COLO668 (cell line): Measurements from ENCODE around the gene HSD17B7.
"Not testable (repeated sequence)": the region's sequence is repeated elsewhere in the genome, so short reads cannot be mapped to it uniquely, and the experiment has no call there.

ENCODE experiments used
- DNase-seq: peaks from one replicate; lab custom pipeline; 2025; ENCODE audit not compliant: unreplicated experiment; lab: John Stamatoyannopoulos, UW

HSD17B7 gene

GRCh38 chr1:162799995-162800830 lies 9.7 kb downstream of the HSD17B7 start:
- DNase-seq = peak; percentile 68

- DNase-seq = not testable (repeated sequence)
Measured at GRCh38 chr1:162807503-162807902, 17.0 kb downstream of the HSD17B7 start.

GRCh38 chr1:162812357-162812756 lies 21.9 kb downstream of the HSD17B7 start:
- not testable (repeated sequence) for DNase-seq

- DNase-seq = not testable (repeated sequence)
Measured at GRCh38 chr1:162818136-162818535, 27.6 kb downstream of the HSD17B7 start.

- DNase-seq = not testable (repeated sequence)
Measured at GRCh38 chr1:162818666-162819065, 28.2 kb downstream of the HSD17B7 start.

- DNase-seq = peak; percentile 28
Measured at GRCh38 chr1:162822391-162823200, 32.1 kb downstream of the HSD17B7 start.

- DNase-seq = no peak
Measured at GRCh38 chr1:162823231-162823630, 32.7 kb downstream of the HSD17B7 start.

GRCh38 chr1:162823771-162824525 lies 33.4 kb downstream of the HSD17B7 start:
- no peak for DNase-seq

GRCh38 chr1:162829268-162829667 lies 38.8 kb downstream of the HSD17B7 start:
- no peak for DNase-seq

- no peak for DNase-seq
Measured at GRCh38 chr1:162832470-162832869, 42.0 kb downstream of the HSD17B7 start.

- no peak for DNase-seq
Measured at GRCh38 chr1:162835157-162835899, 44.8 kb downstream of the HSD17B7 start.

GRCh38 chr1:162838863-162839262 lies 48.4 kb downstream of the HSD17B7 start:
- DNase-seq = no peak

GRCh38 chr1:162840250-162840839 lies 49.8 kb downstream of the HSD17B7 start:
- DNase-seq = no peak

- no peak for DNase-seq
Measured at GRCh38 chr1:162844153-162844552, 53.7 kb downstream of the HSD17B7 start.

GRCh38 chr1:162846256-162847212 lies 56.0 kb downstream of the HSD17B7 start:
- no peak for DNase-seq

GRCh38 chr1:162847839-162848453 lies 57.4 kb downstream of the HSD17B7 start:
- peak; percentile 83 for DNase-seq

- DNase-seq = no peak
Measured at GRCh38 chr1:162849711-162850110, 59.2 kb downstream of the HSD17B7 start.

GRCh38 chr1:162851341-162851740 lies 60.8 kb downstream of the HSD17B7 start:
- DNase-seq = no peak
